ENCODE measurements around the gene HINT2.

The HINT2 gene

GRCh38 chr9:35847792-35848572 lies 33.1 kb upstream of the HINT2 start:
- peak; percentile 58 for DNase-seq (ENCODE audit: extremely low read depth, low read depth)
- no peak overlapping the region for H3K4me3 ChIP-seq (replicated peaks; ENCODE audit: low read depth, low read length)
- TF ChIP-seq CTCF (IDR thresholded peaks at IDR 0.05; ENCODE audit: low read depth, low read length, missing control alignments): no peak

GRCh38 chr9:35845824-35846771 lies 31.3 kb upstream of the HINT2 start:
- TF ChIP-seq CTCF (IDR thresholded peaks at IDR 0.05; ENCODE audit: low read depth, low read length, missing control alignments): no peak
- H3K4me3 ChIP-seq (replicated peaks; ENCODE audit: low read depth, low read length): no peak overlapping the region
- DNase-seq (ENCODE audit: extremely low read depth, low read depth): no peak

- no peak overlapping the region for H3K4me3 ChIP-seq (replicated peaks; ENCODE audit: low read depth, low read length)
- peak; percentile 65 for DNase-seq (ENCODE audit: extremely low read depth, low read depth)
- no peak for TF ChIP-seq CTCF (IDR thresholded peaks at IDR 0.05; ENCODE audit: low read depth, low read length, missing control alignments)
Observed at GRCh38 chr9:35844628-35845270, 29.9 kb upstream of the HINT2 start.

GRCh38 chr9:35842795-35843194 lies 28.0 kb upstream of the HINT2 start:
- no peak for TF ChIP-seq CTCF (IDR thresholded peaks at IDR 0.05; ENCODE audit: low read depth, low read length, missing control alignments)
- no peak overlapping the region for H3K4me3 ChIP-seq (replicated peaks; ENCODE audit: low read depth, low read length)
- DNase-seq (ENCODE audit: extremely low read depth, low read depth): no peak

GRCh38 chr9:35842020-35842745 lies 27.3 kb upstream of the HINT2 start:
- no peak for DNase-seq (ENCODE audit: extremely low read depth, low read depth)
- TF ChIP-seq CTCF (IDR thresholded peaks at IDR 0.05; ENCODE audit: low read depth, low read length, missing control alignments): no peak
- H3K4me3 ChIP-seq (replicated peaks; ENCODE audit: low read depth, low read length): no peak overlapping the region

GRCh38 chr9:35841645-35841900 lies 26.7 kb upstream of the HINT2 start:
- H3K4me3 ChIP-seq (replicated peaks; ENCODE audit: low read depth, low read length): no peak overlapping the region
- no peak for TF ChIP-seq CTCF (IDR thresholded peaks at IDR 0.05; ENCODE audit: low read depth, low read length, missing control alignments)
- DNase-seq (ENCODE audit: extremely low read depth, low read depth): no peak
